OCI-LY1 (cell line): ENCODE results near the gene MAP2K1.

Experiments
- EZH2 ChIP-seq: fragments of 200-600 bp; sonication (generic), shearing (Covaris generic); IDR thresholded peaks from 2 replicates; pipeline ENCODE4 v1.8.0; 2017; ENCODE audit warnings: borderline replicate concordance, mixed run types, mild to moderate bottlenecking, antibody characterized with exemption, low read length, moderate library complexity, mixed read lengths
- TF ChIP-seq, protein P1 (sequence below): fragments of 200-600 bp; sonication (generic), shearing (Covaris generic); IDR thresholded peaks from 2 replicates; pipeline ENCODE4 v1.5.1; 2017; ENCODE audit warnings: mild to moderate bottlenecking, antibody characterized with exemption, low read length, moderate library complexity, mixed read lengths

DNA sequence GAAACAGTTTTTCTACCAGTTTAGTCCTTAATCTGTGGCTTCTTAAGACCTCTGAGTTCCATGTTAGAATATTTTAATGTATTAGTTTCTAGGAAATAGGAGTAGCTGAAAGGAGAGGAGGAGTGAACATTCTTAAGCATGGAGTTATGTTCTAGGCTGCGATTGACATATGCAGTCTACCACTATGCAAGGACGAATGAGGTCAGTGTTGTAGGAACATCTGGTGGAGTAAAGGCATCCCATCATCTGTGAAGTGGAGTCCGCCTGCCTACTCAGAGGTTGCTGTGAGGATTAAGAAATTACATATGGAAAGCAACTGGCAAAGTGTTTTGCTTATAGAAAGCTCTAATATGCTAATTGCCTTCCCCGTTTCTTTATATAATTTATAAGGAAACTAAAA lies 65.7 kb downstream of the MAP2K1 start:
- TF ChIP-seq EZH2: no peak
- TF ChIP-seq, protein P1, sequence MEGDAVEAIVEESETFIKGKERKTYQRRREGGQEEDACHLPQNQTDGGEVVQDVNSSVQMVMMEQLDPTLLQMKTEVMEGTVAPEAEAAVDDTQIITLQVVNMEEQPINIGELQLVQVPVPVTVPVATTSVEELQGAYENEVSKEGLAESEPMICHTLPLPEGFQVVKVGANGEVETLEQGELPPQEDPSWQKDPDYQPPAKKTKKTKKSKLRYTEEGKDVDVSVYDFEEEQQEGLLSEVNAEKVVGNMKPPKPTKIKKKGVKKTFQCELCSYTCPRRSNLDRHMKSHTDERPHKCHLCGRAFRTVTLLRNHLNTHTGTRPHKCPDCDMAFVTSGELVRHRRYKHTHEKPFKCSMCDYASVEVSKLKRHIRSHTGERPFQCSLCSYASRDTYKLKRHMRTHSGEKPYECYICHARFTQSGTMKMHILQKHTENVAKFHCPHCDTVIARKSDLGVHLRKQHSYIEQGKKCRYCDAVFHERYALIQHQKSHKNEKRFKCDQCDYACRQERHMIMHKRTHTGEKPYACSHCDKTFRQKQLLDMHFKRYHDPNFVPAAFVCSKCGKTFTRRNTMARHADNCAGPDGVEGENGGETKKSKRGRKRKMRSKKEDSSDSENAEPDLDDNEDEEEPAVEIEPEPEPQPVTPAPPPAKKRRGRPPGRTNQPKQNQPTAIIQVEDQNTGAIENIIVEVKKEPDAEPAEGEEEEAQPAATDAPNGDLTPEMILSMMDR: no peak
